Loucy (cell line): ENCODE data around the gene MRPS18B.

Source experiments
- EZH2phosphoT487 ChIP-seq: fragments of 200-600 bp; IDR thresholded peaks from 2 replicates; pipeline ENCODE4 v1.6.1; 2018; ENCODE audit warnings: antibody characterized with exemption, mild to moderate bottlenecking, moderate library complexity, borderline replicate concordance
- TF ChIP-seq, protein P1 (sequence below): fragments of 200-600 bp; sonication (generic); conservative IDR thresholded peaks from 2 replicates; pipeline ENCODE4 v1.5.1; 2014; ENCODE audit warnings: mild to moderate bottlenecking, antibody characterized with exemption, low read length

DNA sequence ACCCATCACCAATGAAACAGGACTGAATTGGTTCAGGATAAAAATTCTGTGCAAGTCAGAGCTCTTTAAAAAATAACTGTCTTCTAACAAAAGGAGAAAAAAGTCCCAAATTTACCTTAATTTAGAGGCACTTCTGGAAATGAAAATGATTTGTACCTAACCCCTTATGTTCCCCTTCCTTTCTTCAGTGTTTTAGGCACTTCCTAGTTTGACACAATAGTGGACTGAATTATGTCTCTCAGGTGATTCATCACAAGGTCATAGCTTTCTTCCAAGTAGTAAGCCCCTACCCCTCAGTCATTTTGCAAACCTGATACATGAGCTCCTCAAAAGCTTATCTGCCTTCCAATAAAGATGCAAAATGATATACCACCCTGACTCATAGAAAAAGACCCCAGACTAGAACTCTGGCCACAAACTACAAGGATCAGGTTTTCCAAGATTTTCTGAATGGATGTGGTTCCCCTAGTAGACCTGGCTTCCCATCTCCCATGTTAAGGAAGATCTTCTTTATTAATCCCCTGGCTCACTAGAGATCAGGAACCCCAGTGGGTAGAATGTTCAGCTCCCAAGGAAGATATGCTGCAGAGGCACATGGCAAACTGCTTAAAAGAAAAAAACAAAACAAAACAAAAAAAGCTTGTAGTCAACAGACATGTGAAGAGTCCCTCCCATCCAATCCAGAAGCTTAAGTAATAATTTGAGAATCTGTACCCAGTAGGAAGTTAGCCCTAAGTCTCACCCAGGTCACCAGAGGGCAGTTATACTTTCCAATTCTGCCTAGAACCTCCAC, 4.2 kb upstream of the MRPS18B start:
- TF ChIP-seq, protein P1, sequence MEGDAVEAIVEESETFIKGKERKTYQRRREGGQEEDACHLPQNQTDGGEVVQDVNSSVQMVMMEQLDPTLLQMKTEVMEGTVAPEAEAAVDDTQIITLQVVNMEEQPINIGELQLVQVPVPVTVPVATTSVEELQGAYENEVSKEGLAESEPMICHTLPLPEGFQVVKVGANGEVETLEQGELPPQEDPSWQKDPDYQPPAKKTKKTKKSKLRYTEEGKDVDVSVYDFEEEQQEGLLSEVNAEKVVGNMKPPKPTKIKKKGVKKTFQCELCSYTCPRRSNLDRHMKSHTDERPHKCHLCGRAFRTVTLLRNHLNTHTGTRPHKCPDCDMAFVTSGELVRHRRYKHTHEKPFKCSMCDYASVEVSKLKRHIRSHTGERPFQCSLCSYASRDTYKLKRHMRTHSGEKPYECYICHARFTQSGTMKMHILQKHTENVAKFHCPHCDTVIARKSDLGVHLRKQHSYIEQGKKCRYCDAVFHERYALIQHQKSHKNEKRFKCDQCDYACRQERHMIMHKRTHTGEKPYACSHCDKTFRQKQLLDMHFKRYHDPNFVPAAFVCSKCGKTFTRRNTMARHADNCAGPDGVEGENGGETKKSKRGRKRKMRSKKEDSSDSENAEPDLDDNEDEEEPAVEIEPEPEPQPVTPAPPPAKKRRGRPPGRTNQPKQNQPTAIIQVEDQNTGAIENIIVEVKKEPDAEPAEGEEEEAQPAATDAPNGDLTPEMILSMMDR: no peak
- no peak for TF ChIP-seq EZH2phosphoT487
